K562 (cell line): ENCODE data around the gene DLK1. TPM values are rescaled to one million over a fixed set of nuclear protein-coding genes. Genes with fewer than 3 reads are reported as not detected.
A peak's percentile ranks its signal among the peaks of the same experiment; 100 is the strongest.

Experiments used
- CBFA2T3 ChIP-seq: fragments of 450-650 bp; IDR thresholded peaks from 2 replicates; pipeline ENCODE4 v1.6.1; 2017
- CREM ChIP-seq: IDR thresholded peaks from 2 replicates; pipeline ENCODE4 v1.6.1; 2014; ENCODE audit warnings: antibody characterized with exemption, low read depth
- GABPB1 ChIP-seq: sonication (generic); formaldehyde crosslinking; IDR thresholded peaks from 2 replicates; pipeline ENCODE4 v1.8.0; 2022; ENCODE audit warnings: mild to moderate bottlenecking, missing genetic modification reagents
- LCOR ChIP-seq: sonication (generic); formaldehyde crosslinking; IDR thresholded peaks from 2 replicates; pipeline ENCODE4 v1.8.0; 2022; ENCODE audit warnings: mild to moderate bottlenecking, missing genetic modification reagents
- PHF8 ChIP-seq: fragments of 200-600 bp; sonication (generic); IDR thresholded peaks from 2 replicates; pipeline ENCODE4 v1.6.1; 2012; ENCODE audit warnings: mixed run types, mild to moderate bottlenecking, inconsistent platforms, low read length, moderate library complexity, borderline replicate concordance
- RBFOX2 ChIP-seq: fragments of 200-400 bp; formaldehyde crosslinking; IDR thresholded peaks from 2 replicates; pipeline ENCODE4 v1.6.1; 2017; ENCODE audit warnings: low read depth, mild to moderate bottlenecking, low read length, moderate library complexity
- ZNF324 ChIP-seq: fragments of 250-450 bp; sonication (Bioruptor Pico); IDR thresholded peaks from 2 replicates; pipeline ENCODE4 v1.4.0; 2020; ENCODE audit warnings: mild to moderate bottlenecking
- ZNF584 ChIP-seq: fragments of 200-800 bp; sonication (Bioruptor generic); IDR thresholded peaks from 2 replicates; pipeline ENCODE4 v1.6.1; 2016; ENCODE audit warnings: low read depth, mild to moderate bottlenecking, missing genetic modification characterization, missing compliant biosample characterization
- ZNF589 ChIP-seq: fragments of 200-800 bp; sonication (Bioruptor generic); IDR thresholded peaks from 2 replicates; pipeline ENCODE4 v1.6.1; 2016; ENCODE audit warnings: low read depth, missing genetic modification characterization, missing compliant biosample characterization
- ZNF766 ChIP-seq: fragments of 200-800 bp; sonication (Bioruptor generic); conservative IDR thresholded peaks from 2 replicates; pipeline ENCODE4 v1.6.1; 2016; ENCODE audit warnings: missing genetic modification characterization, missing compliant biosample characterization
- polyA plus RNA-seq, 8 experiments: library from polyadenylated mRNA; depleted of rRNA in 4 of 8; stranded (reverse) in 5 of 8; unstranded in 3 of 8; fragments of >200 nt; fragmentation: Nextera tagmentation in 2 of 8; fragmentation: Illumina TruSeq in 1 of 8; extraction: Ambion mirVana in 2 of 8; extraction: Trizol in 1 of 8; gene quantifications; 2 replicates each; pipeline versions ENCODE4 v1.2.1 to v1.2.3, GENCODE V29; 2011 to 2014; ENCODE audit warnings: inconsistent platforms in 1 of 8, missing spikeins in 1 of 8
- total RNA-seq, 7 experiments: library from RNA; depleted of rRNA in 6 of 7; stranded (reverse); fragments of >200 nt in 6 of 7; fragmentation: Illumina TruSeq in 2 of 7; extraction: Trizol in 2 of 7; gene quantifications; 2 replicates each; pipeline versions ENCODE4 v1.2.1 to v1.2.3, GENCODE V29; 2011 to 2021; ENCODE audit warnings: low replicate concordance in 1 of 7
- TF ChIP-seq, protein P1 (sequence below): fragments of 450-650 bp; formaldehyde crosslinking; IDR thresholded peaks from 2 replicates; pipeline ENCODE4 v1.4.0; 2020; ENCODE audit warnings: mild to moderate bottlenecking, moderate library complexity
- TF ChIP-seq, protein P2 (sequence below): fragments of 200-800 bp; sonication (Bioruptor generic); IDR thresholded peaks from 2 replicates; pipeline ENCODE4 v1.6.1; 2017; ENCODE audit warnings: missing genetic modification characterization, missing compliant biosample characterization

Gene DLK1
- total and polyA plus RNA-seq, 9 of the 15 experiments (the other 6 are each of a cell fraction or from before 2014, with no cell fraction given): 4.4 to 97.2 (median 15.3) TPM

DNA sequence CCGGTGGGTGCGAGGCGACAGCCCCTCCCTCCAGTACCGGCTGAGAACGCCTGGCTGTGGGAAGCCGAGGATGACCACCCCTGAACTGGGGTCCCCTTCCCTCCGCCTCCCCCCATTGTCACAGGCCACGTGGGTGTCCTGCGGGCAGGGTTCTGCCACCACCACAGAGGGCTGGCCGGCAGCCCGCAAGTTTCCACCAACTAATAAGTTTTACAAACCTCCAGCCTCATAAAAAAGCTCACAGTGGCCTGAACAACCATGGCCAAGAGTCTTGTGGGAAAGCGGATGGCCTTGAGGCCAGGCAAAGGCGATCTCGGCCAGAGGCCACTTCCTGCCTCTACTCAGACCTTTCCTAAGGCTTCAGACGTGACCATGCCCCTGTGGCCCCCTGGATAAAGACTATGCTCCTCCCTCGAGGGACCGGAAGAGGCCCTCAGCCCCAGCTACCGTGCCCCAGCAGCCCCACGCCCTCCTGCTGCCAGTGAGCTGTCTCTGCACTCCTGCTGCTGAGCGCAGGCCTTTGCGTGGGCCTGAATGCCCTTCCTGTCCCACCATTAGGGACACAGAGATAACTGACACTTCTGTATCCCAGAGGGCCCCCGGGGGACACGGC, 46.1 kb upstream of the DLK1 start (continued):
- 0 out of 2 replicates have a peak, but pooled peaks have one; percentile 20 for TF ChIP-seq ZNF766 (CRISPR knock-in tag)
- TF ChIP-seq LCOR (CRISPR knock-in tag): 0 out of 2 replicates have a peak, but pooled peaks have one; percentile 25
- TF ChIP-seq GABPB1: peak; percentile 22; the same call in 1 of the 2 replicates
- 0 out of 2 replicates have a peak, but pooled peaks have one; percentile 29 for TF ChIP-seq CREM
- TF ChIP-seq ZNF589: peak; percentile 37; the same call in 1 of the 2 replicates
- peak; percentile 56 for TF ChIP-seq CBFA2T3
- peak; percentile 77 for TF ChIP-seq ZNF584 (CRISPR knock-in tag)
- peak; percentile 13; the same call in 1 of the 2 replicates for TF ChIP-seq PHF8
- TF ChIP-seq, protein P1, sequence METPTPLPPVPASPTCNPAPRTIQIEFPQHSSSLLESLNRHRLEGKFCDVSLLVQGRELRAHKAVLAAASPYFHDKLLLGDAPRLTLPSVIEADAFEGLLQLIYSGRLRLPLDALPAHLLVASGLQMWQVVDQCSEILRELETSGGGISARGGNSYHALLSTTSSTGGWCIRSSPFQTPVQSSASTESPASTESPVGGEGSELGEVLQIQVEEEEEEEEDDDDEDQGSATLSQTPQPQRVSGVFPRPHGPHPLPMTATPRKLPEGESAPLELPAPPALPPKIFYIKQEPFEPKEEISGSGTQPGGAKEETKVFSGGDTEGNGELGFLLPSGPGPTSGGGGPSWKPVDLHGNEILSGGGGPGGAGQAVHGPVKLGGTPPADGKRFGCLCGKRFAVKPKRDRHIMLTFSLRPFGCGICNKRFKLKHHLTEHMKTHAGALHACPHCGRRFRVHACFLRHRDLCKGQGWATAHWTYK: 0 out of 2 replicates have a peak, but pooled peaks have one; percentile 41
- TF ChIP-seq, protein P2, sequence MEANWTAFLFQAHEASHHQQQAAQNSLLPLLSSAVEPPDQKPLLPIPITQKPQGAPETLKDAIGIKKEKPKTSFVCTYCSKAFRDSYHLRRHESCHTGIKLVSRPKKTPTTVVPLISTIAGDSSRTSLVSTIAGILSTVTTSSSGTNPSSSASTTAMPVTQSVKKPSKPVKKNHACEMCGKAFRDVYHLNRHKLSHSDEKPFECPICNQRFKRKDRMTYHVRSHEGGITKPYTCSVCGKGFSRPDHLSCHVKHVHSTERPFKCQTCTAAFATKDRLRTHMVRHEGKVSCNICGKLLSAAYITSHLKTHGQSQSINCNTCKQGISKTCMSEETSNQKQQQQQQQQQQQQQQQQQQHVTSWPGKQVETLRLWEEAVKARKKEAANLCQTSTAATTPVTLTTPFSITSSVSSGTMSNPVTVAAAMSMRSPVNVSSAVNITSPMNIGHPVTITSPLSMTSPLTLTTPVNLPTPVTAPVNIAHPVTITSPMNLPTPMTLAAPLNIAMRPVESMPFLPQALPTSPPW: peak; percentile 49; the same call in 1 of the 2 replicates
- TF ChIP-seq ZNF324 (CRISPR knock-in tag): no peak
- peak; percentile 53 for TF ChIP-seq RBFOX2
